NK-92 (cell line): ENCODE results near the gene KRT31.
"Not testable (repeated sequence)": the region's sequence is repeated elsewhere in the genome, so short reads cannot be mapped to it uniquely, and the experiment has no call there.

Experiments
- DNase-seq: peaks from one replicate; lab custom pipeline; 2025; ENCODE audit not compliant: unreplicated experiment; lab: John Stamatoyannopoulos, UW

KRT31 gene

GRCh38 chr17:41392278-41392677 is 5.1 kb downstream of the KRT31 start:
- no peak for DNase-seq

DNA sequence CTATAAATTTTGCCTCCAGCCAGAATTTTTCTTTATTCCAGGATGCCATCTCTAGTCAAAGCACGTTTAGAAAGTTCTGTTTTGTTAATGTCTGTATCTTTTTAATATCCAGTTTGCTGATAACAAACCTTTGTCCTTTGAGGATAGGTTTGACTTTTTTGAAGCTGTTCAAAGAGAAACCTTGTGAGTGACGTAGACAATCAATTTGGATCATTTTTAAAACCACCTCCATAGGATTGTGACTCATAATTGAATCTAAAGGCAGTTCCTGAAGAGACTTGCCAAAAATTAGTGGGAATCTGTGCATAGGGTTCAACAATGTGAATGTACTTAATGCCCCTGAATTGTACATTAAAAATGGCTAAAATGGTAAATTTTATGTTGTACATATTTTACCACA is 5.9 kb downstream of the KRT31 start:
- DNase-seq: no peak

DNA sequence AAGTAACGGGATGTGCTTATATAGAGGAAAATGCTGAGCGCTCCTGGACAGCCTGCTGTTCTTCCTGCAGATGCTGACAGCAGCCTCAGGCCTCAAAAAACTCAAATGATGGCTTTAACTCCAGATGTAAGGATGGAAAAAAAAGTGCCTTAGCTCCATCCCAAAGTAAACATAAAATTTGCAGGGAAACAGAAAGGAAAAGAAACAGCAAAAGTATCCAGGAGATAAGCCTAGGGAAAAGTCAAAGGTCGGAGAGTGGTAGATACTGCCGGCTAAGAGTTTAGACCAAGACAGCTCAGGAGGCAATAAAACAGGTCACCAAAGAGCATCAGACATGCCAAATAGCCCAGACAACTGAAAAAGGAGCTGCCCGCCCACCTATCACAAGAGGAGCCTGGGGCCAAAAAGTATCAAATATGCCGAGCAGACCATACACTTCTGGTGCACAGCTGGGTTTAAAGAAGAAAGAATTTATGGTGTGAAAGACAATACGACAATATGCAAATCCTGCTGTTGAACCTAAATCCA is 6.9 kb downstream of the KRT31 start:
- DNase-seq: no peak

DNA sequence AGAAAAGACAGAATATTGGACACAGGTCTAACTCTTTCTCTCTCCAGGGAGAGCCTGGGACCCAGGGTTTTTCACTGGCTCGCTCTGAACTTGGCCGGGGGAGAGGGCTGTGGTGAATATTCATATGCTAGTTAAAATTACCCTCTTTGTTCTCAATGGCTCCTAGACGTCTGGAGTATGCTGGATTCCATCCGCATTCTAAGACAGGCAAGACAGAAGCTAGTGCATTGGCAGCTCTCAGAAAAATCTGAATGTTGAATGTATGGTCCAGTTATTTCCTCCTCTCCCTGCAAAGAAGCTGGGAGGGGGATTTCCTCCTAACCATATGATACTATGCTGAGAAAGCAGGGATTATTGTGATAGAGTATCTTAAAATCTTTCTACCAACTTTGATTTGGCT is 9.7 kb downstream of the KRT31 start:
- DNase-seq: no peak

DNA sequence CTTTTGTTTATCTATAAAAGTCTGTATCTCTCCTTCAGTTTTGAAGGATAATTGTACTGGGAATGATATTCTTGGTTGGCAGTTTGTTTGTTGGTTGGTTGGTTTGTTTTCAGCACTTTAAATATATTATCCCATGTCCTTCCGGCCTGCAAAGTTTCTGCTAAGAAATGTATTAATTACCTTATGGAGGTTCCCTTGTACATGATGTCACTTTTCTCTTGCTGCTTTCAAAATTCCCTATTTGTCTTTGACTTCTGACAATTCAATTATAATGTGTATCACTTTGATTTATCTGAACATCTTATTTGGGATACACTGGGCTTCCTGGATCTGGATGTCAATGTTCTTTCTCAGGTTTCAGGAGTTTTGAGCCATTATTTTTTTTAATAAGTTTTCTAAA is 11.2 kb downstream of the KRT31 start:
- no peak for DNase-seq

GRCh38 chr17:41383690-41384089 is 13.7 kb downstream of the KRT31 start:
- no peak for DNase-seq

- DNase-seq: no peak
Observed at GRCh38 chr17:41382394-41382793, 15.0 kb downstream of the KRT31 start.

DNA sequence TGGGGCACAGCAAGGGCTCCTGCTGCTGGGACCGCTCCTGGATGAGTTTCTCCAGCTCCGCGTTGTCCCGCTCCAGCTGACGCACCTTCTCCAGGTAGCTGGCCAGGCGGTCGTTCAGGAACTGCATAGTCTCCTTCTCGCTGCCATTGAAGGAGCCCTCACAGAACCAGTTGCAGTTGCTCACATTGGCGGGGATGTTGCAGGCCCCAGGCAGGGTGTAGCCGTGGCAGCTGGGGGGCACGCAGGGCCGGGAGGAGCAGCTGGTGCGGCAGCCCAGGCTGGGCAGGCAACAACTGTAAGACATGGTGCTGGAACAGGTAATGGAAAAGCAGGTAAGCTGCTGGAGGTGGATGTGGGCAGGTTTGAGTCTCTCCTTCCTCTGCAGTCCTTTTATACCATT is 15.5 kb downstream of the KRT31 start, which contains the start of gene KRT34:
KRT34 (minus strand) TSS at position 364 of the 400 bp plus-strand sequence; CDS start at position 304, 60 bp downstream.
- not testable (repeated sequence) for DNase-seq

GRCh38 chr17:41380091-41380490 is 17.3 kb downstream of the KRT31 start:
- DNase-seq: not testable (repeated sequence)

GRCh38 chr17:41377546-41377945 is 19.9 kb downstream of the KRT31 start:
- DNase-seq: no peak

GRCh38 chr17:41369713-41370112 is 27.7 kb downstream of the KRT31 start, which contains the start of gene KRT33B:
Gene KRT33B, minus strand, starts transcription at chr17:41369813. Its CDS starts 63 bp downstream, at chr17:41369750.
- no peak for DNase-seq

DNA sequence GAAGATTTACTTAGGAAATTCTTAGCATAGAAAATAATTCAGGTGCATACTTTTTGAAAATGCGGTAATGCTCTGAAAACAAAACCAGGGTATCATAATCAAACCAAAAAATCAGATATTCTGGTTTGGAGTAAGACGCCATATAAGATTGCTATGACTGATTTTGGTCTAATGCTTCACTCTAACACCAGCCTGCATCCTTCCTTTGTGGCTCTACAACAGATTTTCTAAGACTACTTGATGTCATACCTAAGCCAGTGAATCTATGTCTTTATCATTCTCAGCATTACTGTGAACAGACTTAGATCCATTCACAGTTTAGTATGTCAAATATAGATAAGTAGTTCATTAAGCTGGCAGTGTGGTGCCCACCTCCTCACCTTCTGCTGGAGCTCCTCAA is 28.4 kb downstream of the KRT31 start:
- DNase-seq: no peak

GRCh38 chr17:41367426-41368075 is 29.9 kb downstream of the KRT31 start:
- no peak for DNase-seq

DNA sequence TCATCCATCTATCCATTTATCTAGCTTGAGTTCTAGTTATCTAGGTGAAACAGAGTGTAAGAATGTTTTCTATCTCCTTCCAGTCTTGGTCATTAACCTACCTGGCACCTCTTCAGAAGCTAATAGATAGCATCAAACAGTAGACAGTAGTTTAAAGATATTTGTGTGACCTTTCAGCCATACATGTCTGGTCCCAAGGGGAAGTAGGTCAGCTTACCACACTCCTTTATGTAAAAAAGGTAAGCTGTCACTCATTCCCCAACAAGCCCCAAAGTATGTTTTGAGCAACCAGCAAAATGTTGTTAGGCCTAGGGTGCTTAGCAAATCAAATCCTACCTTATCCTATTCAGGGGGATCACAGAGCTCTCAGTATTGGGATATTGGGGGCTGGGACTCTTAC is 31.3 kb downstream of the KRT31 start:
- DNase-seq: no peak

GRCh38 chr17:41363881-41364280 is 33.5 kb downstream of the KRT31 start:
- DNase-seq: no peak

DNA sequence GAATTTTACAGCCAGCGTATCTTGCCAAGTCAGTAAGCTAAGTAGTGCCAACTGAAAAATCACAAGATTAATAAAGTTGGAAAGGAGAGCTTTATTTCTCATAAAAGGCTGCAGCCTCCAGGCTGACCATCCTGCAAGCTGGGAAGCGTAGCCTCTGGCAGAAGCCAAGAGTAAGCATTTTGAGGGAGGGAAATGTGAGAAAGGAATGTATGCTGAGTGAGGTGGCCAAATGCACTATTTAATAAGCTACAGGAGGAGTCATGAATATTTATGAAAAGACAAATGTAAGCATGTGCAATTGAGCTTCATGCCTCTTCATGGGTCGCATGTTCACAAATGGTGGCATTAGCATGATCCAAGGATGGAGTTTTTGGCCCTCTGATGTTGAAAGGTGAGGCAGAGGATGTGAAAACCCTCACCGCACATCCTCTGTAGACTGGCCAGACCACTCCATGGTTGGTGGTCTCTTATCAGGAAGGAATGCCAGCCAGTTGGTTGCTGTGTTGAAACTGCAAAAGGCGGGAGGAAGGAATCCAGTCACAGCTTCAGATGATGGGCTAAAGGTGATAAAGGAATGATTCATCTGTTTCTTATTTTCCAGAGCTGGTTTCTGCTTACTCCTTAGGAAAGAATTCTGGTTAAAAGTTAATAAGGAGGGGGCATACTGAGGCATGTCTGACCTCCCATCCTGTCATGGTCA is 37.0 kb downstream of the KRT31 start:
- no peak for DNase-seq

GRCh38 chr17:41354536-41354935 is 42.9 kb downstream of the KRT31 start:
- DNase-seq: no peak

DNA sequence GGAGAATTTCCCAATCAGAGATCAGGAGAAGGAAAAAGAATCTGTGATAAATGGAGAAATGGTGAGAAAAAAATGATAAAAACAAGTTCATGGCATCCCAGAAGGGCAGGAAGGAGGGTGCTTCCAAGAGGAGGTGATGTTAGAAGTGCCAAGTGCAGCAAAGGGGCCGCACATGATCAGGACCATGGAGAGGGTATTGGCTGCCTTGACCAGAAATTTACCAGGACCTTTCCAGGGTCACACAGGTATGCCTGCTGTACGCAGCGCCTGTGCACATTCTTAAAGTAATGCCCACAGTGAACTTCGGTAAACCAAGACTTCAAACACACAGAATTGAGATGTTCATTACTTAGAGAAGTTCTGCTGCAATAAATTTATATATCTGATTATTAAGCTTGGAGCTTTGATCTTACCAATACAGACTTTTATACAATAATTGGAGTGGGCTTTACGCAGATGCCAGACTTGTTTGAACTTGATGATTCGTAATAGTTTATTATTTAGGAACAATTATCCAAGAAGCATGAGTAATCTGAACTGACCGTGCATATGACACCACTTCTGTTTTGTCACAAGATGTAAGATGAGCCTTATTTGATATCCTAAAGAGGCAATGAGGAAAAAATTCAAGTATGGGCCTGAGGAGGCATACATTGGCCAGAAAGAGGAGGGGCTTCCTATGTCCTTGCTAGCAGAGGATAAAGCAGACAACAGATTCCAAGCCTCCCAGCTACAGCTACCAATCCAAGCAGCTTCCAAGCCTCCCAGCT is 44.6 kb downstream of the KRT31 start:
- DNase-seq: no peak

DNA sequence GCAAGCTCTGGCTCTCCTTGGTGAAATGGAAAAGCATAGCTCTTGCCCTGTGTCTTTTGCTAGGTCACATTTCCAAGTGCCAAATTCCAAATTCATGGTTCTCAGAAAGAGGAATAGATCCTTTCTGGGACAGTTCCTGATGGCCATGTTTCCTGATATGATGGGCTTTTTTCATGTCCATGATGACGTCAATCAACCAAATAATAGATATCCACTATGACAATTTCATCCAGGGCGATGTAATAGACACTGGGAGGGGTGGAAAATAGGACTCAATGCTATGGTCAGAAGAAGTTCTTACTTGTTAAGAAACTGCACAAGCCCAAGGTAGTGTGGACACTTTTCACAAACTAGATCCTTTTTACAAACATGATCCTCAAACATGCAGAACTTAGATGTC is 46.2 kb downstream of the KRT31 start:
- no peak for DNase-seq

- DNase-seq: not testable (repeated sequence)
Observed at GRCh38 chr17:41350381-41350878, 47.0 kb downstream of the KRT31 start, which contains the start of gene KRT33A. Gene KRT33A, minus strand, starts transcription at chr17:41350828. Its CDS starts 61 bp downstream, at chr17:41350767.
